C4-2B (cell line): Measurements from ENCODE around the gene CDCA8.

Experiments
- ZFX ChIP-seq: fragments of 450-650 bp; IDR thresholded peaks from 2 replicates; pipeline ENCODE4 v1.6.1; 2017
- TF ChIP-seq, protein P1 (sequence below): fragments of 450-650 bp; conservative IDR thresholded peaks from 2 replicates; pipeline ENCODE4 v1.5.1; 2017; ENCODE audit warnings: mild to moderate bottlenecking

DNA sequence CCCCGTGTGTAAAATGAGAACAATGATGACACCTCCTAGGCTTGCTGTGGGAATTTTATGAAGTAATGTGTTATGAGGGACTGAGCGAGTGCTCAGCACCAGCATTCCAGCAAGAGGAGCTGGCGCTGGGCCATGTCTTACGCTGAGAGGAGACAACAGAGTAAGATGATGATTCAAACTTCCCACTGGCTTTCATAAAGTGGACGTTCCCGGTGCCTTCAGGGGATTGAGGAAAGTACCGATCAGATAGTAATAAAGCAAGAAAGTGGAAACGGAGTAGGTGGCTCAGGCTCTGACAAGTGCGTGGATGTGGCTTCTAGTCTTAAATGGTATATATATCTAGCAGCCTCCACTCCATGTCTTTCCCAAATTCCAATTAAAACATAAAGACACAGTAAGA is 48.8 kb downstream of the CDCA8 start:
- TF ChIP-seq, protein P1, sequence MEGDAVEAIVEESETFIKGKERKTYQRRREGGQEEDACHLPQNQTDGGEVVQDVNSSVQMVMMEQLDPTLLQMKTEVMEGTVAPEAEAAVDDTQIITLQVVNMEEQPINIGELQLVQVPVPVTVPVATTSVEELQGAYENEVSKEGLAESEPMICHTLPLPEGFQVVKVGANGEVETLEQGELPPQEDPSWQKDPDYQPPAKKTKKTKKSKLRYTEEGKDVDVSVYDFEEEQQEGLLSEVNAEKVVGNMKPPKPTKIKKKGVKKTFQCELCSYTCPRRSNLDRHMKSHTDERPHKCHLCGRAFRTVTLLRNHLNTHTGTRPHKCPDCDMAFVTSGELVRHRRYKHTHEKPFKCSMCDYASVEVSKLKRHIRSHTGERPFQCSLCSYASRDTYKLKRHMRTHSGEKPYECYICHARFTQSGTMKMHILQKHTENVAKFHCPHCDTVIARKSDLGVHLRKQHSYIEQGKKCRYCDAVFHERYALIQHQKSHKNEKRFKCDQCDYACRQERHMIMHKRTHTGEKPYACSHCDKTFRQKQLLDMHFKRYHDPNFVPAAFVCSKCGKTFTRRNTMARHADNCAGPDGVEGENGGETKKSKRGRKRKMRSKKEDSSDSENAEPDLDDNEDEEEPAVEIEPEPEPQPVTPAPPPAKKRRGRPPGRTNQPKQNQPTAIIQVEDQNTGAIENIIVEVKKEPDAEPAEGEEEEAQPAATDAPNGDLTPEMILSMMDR, result no peak
- no peak for TF ChIP-seq ZFX
